ENCODE measurements around the gene ELF1.
A peak's percentile ranks its signal among the peaks of the same experiment; 100 is the strongest.

The ELF1 gene

DNA sequence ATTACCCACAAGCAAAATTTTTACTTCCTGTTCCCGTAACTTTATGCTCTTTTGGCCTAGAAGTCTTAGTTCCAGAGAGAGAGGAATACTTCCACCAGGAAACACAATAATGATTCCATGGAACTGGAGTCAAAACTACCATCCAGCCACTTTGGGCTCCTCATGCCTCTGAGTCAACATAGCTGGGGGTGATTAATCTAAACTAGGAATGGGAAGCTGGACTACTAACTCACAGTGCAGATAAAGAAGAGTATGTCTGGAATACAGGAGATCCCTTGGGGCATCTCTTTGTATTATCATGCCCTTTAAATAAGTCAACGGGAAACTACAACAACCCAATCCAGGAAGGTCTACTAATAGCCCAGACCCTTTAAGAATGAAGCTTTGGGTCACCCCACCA lies 8.9 kb upstream of the ELF1 start:
- in situ Hi-C loops (cut with HindIII; ENCODE audit: low sequenced_read_pairs), result no loop called here
- TF ChIP-seq, protein P1, sequence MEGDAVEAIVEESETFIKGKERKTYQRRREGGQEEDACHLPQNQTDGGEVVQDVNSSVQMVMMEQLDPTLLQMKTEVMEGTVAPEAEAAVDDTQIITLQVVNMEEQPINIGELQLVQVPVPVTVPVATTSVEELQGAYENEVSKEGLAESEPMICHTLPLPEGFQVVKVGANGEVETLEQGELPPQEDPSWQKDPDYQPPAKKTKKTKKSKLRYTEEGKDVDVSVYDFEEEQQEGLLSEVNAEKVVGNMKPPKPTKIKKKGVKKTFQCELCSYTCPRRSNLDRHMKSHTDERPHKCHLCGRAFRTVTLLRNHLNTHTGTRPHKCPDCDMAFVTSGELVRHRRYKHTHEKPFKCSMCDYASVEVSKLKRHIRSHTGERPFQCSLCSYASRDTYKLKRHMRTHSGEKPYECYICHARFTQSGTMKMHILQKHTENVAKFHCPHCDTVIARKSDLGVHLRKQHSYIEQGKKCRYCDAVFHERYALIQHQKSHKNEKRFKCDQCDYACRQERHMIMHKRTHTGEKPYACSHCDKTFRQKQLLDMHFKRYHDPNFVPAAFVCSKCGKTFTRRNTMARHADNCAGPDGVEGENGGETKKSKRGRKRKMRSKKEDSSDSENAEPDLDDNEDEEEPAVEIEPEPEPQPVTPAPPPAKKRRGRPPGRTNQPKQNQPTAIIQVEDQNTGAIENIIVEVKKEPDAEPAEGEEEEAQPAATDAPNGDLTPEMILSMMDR (IDR thresholded peaks at IDR 0.05; ENCODE audit: low read depth, low read length), result no peak

DNA sequence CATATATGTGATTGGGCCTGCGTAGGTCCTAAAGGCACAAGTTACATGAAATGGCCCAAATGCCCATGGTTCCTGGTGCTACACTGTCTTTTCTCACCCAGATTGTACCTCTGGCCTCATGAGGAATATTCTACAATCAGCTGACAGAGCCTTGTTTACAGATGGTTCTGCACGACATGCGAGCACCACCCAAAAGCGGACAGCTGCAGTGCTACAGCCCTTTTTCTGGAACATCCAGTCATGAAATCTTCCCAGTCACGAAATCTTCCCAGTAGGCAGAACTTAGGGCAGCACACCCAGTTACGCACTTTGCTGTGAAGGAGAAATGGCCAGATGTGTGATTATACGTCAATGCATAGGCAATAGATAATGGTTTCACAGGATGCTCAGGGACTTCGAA lies 7.7 kb upstream of the ELF1 start:
- no peak overlapping the region for H3K4me3 ChIP-seq (ENCODE audit: low read depth, low read length)
- TF ChIP-seq, protein P1 (IDR thresholded peaks at IDR 0.05; ENCODE audit: low read depth, low read length), result no peak
- DNase-seq (ENCODE audit: low read depth, low spot score), result no peak
- in situ Hi-C loops (cut with HindIII; ENCODE audit: low sequenced_read_pairs), result no loop called here

More for the DNA sequence above, 8.9 kb upstream of the ELF1 start:
- DNase-seq (ENCODE audit: low read depth, low spot score), result no peak
- H3K4me3 ChIP-seq (ENCODE audit: low read depth, low read length), result no peak overlapping the region

DNA sequence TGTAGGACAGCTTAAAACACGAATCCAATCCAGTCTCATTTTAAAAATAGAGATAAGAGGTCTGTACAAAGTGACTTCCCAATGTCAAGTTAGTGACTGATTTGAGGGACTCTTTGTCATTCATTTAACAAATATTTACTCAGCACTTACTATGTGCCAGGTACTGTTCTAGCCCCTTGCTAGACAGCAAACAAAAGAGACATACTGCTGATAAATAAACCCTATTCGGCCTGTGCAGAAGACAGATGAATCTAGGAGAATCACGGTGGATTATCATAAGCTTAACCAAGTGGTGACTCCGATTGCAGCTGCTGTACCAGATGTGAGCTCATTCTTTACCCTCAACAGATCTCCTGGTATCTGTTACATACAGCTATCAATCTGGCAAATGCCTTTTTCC lies 6.4 kb upstream of the ELF1 start:
- TF ChIP-seq, protein P1 (IDR thresholded peaks at IDR 0.05; ENCODE audit: low read depth, low read length), result no peak
- H3K4me3 ChIP-seq (ENCODE audit: low read depth, low read length), result no peak overlapping the region
- in situ Hi-C loops (cut with HindIII; ENCODE audit: low sequenced_read_pairs), result no loop called here
- DNase-seq (ENCODE audit: low read depth, low spot score), result no peak

DNA sequence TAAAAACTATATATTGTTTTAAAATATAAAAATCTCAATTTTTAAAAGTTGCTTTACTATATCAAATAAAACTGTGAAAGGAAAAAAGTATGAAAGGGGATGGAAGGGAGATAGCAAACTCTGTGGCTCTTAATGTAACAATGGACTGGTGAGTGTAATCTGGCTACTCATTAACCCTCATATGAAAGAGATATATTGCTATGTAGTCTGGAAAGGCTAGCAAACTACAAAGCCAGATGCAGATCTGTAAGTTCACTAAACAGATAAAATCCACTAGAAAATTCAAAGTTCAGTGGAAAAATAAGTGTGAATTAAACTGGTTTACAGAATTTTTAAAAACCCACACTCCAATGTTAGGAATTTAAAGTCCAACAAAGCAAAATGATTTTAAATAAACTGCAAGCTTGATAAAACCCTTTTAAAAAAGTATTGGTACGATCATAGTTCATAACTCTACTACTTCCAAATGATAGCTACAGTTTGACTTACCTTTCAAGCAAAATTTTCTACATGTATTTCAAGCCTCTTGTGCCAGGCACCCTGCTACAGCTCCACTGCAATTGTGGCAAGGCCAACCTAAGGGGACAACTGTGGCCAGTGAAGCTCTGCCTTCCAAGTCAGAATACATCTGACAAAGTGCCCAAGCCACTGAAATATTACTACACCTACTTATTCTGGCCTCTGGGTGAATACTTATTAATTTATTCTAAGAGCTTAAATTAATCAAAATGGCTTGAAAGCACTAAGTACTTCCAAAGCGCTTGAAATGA lies 647 bp upstream of the ELF1 start:
- in situ Hi-C loops (cut with HindIII; ENCODE audit: low sequenced_read_pairs), result no loop called here
- TF ChIP-seq, protein P1 (IDR thresholded peaks at IDR 0.05; ENCODE audit: low read depth, low read length), result no peak
- no peak overlapping the region for H3K4me3 ChIP-seq (ENCODE audit: low read depth, low read length)

DNA sequence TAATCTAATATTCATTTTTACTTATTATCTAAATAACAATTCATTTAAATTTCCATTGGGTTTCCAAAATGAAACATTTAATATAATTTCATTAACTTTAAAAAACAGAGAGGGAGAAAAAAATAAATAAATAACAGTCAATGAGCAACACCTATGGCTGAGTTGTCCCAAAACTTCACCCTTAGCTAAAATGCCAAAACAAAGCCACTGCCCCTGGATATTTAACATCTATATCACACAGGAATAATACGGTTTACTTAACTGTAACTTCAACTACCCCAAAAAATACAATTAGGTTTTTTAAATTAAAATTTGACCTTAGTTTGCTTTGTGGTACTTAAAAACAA lies 541 bp downstream of the ELF1 start:
- TF ChIP-seq, protein P1 (IDR thresholded peaks at IDR 0.05; ENCODE audit: low read depth, low read length), result no peak
- peak overlapping the region; percentile 17 for H3K4me3 ChIP-seq (ENCODE audit: low read depth, low read length)
- no peak for DNase-seq (ENCODE audit: low read depth, low spot score)
- in situ Hi-C loops (cut with HindIII; ENCODE audit: low sequenced_read_pairs), result no loop called here

More for the DNA sequence above, 647 bp upstream of the ELF1 start:
- DNase-seq (ENCODE audit: low read depth, low spot score), result no peak

DNA sequence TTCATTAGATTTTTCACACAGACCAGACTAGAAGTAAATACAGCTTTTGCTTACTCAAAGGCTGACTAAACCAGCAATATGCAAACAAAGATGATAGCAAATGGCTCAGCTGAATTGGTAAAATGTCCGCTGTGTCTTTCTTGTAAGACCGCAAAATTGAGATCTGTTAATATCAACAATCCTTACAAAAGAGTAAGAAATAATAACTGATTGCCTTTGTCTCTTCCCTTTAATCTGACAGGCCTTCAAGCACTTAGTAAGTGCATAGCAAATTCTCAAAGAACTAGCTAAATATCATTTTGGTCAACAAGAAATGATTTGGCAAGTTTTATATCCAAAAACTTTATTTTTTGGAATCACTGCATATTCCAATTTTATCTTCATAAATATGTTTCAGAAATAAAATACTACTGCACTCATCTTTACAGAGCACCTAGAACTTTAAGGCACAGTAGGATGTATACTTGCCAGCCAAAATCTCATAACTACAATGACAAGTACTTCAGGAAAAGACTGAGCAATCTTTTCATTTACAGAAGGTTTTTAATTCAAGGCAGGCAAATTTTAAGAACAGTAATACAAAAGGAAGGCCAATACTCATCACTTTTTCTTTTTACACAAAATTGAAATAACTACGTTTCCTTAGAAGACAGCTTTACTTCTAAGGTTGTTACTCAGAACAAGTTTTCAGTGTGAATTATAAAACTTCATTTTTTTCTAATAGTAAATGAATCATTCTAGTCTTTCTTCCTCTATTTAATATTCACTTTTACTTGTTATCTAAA lies 1.1 kb downstream of the ELF1 start:
- in situ Hi-C loops (cut with HindIII; ENCODE audit: low sequenced_read_pairs), result no loop called here
- no peak for DNase-seq (ENCODE audit: low read depth, low spot score)

More for the DNA sequence above, 1.1 kb downstream of the ELF1 start:
- TF ChIP-seq, protein P1 (IDR thresholded peaks at IDR 0.05; ENCODE audit: low read depth, low read length), result no peak
- H3K4me3 ChIP-seq (ENCODE audit: low read depth, low read length), result no peak overlapping the region
